ENCODE data around the gene VTI1A.

VTI1A gene

GRCh38 chr10:112753961-112754411, 307.0 kb downstream of the VTI1A start:
- TF ChIP-seq GATA1 (IDR thresholded peaks at IDR 0.05; ENCODE audit: low read depth, low read length) (no peak), POLR2A (IDR thresholded peaks at IDR 0.05; ENCODE audit: low read length) (no peak)
- DNase-seq, result no peak

GRCh38 chr10:112755446-112756234, 308.6 kb downstream of the VTI1A start:
- peak; percentile 61 to 65 for DNase-seq

GRCh38 chr10:112756235-112756527, 309.2 kb downstream of the VTI1A start:
- no peak for TF ChIP-seq GATA1 (IDR thresholded peaks at IDR 0.05; ENCODE audit: low read depth, low read length)
- TF ChIP-seq POLR2A (IDR thresholded peaks at IDR 0.05; ENCODE audit: low read length), result no peak
- peak; percentile 23 to 34 for DNase-seq

More at GRCh38 chr10:112755446-112756234, 308.6 kb downstream of the VTI1A start:
- TF ChIP-seq POLR2A (IDR thresholded peaks at IDR 0.05; ENCODE audit: low read length) (no peak), GATA1 (IDR thresholded peaks at IDR 0.05; ENCODE audit: low read depth, low read length) (no peak)

- no peak for DNase-seq
- TF ChIP-seq GATA1 (IDR thresholded peaks at IDR 0.05; ENCODE audit: low read depth, low read length), result no peak
- TF ChIP-seq POLR2A (IDR thresholded peaks at IDR 0.05; ENCODE audit: low read length), result no peak
These were observed 311.9 kb downstream of the VTI1A start for GRCh38 chr10:112758961-112759360.

- DNase-seq, result no peak
- TF ChIP-seq GATA1 (IDR thresholded peaks at IDR 0.05; ENCODE audit: low read depth, low read length) (no peak), POLR2A (IDR thresholded peaks at IDR 0.05; ENCODE audit: low read length) (no peak)
These were observed 312.5 kb downstream of the VTI1A start for GRCh38 chr10:112759496-112759895.

GRCh38 chr10:112761256-112761655, 314.2 kb downstream of the VTI1A start:
- DNase-seq, result no peak
- TF ChIP-seq GATA1 (IDR thresholded peaks at IDR 0.05; ENCODE audit: low read depth, low read length), result no peak

- DNase-seq, result no peak
These were observed 317.0 kb downstream of the VTI1A start for GRCh38 chr10:112763916-112764520.

GRCh38 chr10:112765717-112766235, 318.8 kb downstream of the VTI1A start:
- no peak for TF ChIP-seq GATA1 (IDR thresholded peaks at IDR 0.05; ENCODE audit: low read depth, low read length)
- no peak for TF ChIP-seq POLR2A (IDR thresholded peaks at IDR 0.05; ENCODE audit: low read length)
- DNase-seq, result no peak

More at GRCh38 chr10:112763916-112764520, 317.0 kb downstream of the VTI1A start:
- no peak for TF ChIP-seq POLR2A (IDR thresholded peaks at IDR 0.05; ENCODE audit: low read length)
- TF ChIP-seq GATA1 (IDR thresholded peaks at IDR 0.05; ENCODE audit: low read depth, low read length), result no peak

- TF ChIP-seq POLR2A (IDR thresholded peaks at IDR 0.05; ENCODE audit: low read length), result no peak
- no peak for TF ChIP-seq GATA1 (IDR thresholded peaks at IDR 0.05; ENCODE audit: low read depth, low read length)
These were observed 319.6 kb downstream of the VTI1A start for GRCh38 chr10:112766636-112767035.

GRCh38 chr10:112767156-112767555, 320.1 kb downstream of the VTI1A start:
- DNase-seq, result no peak
- TF ChIP-seq POLR2A (IDR thresholded peaks at IDR 0.05; ENCODE audit: low read length) (no peak), GATA1 (IDR thresholded peaks at IDR 0.05; ENCODE audit: low read depth, low read length) (no peak)

More at GRCh38 chr10:112766636-112767035, 319.6 kb downstream of the VTI1A start:
- no peak for DNase-seq

- TF ChIP-seq POLR2A (IDR thresholded peaks at IDR 0.05; ENCODE audit: low read length), result no peak
- no peak for TF ChIP-seq GATA1 (IDR thresholded peaks at IDR 0.05; ENCODE audit: low read depth, low read length)
- no peak for DNase-seq
These were observed 321.1 kb downstream of the VTI1A start for GRCh38 chr10:112768121-112768520.

- no peak for DNase-seq
- no peak for TF ChIP-seq POLR2A (IDR thresholded peaks at IDR 0.05; ENCODE audit: low read length)
- TF ChIP-seq GATA1 (IDR thresholded peaks at IDR 0.05; ENCODE audit: low read depth, low read length), result no peak
These were observed 322.1 kb downstream of the VTI1A start for GRCh38 chr10:112769081-112769480.

GRCh38 chr10:112769611-112770370, 322.8 kb downstream of the VTI1A start:
- no peak for TF ChIP-seq GATA1 (IDR thresholded peaks at IDR 0.05; ENCODE audit: low read depth, low read length)
- no peak for TF ChIP-seq POLR2A (IDR thresholded peaks at IDR 0.05; ENCODE audit: low read length)
- no peak for DNase-seq

- TF ChIP-seq GATA1 (IDR thresholded peaks at IDR 0.05; ENCODE audit: low read depth, low read length), result no peak
- no peak for TF ChIP-seq POLR2A (IDR thresholded peaks at IDR 0.05; ENCODE audit: low read length)
- DNase-seq, result no peak
These were observed 324.7 kb downstream of the VTI1A start for GRCh38 chr10:112771733-112772132.

All from erythroblast (primary cell).